ENCODE measurements around the gene C1R.

DNA sequence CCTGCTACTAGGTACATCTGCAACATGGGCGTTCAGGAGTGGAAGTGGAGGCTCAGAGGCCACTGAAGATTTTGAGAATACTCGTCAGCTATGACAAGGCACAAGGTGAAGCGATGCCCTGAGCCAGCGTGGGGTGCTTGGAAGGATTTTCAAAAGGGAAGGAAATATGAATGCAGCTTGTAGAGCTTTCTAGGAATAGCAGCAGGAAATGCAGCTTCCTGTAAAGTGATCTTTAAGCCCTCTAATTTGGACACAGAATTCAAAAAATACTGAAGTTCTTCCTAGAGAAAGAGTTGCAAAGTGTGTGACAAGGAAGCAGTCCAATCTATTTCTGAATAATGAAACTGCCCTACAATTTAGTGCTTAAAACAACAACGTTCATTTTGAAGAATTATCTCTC, 44.9 kb downstream of the C1R start:
- TF ChIP-seq, protein P1, sequence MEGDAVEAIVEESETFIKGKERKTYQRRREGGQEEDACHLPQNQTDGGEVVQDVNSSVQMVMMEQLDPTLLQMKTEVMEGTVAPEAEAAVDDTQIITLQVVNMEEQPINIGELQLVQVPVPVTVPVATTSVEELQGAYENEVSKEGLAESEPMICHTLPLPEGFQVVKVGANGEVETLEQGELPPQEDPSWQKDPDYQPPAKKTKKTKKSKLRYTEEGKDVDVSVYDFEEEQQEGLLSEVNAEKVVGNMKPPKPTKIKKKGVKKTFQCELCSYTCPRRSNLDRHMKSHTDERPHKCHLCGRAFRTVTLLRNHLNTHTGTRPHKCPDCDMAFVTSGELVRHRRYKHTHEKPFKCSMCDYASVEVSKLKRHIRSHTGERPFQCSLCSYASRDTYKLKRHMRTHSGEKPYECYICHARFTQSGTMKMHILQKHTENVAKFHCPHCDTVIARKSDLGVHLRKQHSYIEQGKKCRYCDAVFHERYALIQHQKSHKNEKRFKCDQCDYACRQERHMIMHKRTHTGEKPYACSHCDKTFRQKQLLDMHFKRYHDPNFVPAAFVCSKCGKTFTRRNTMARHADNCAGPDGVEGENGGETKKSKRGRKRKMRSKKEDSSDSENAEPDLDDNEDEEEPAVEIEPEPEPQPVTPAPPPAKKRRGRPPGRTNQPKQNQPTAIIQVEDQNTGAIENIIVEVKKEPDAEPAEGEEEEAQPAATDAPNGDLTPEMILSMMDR (IDR thresholded peaks at IDR 0.05): no peak
- TF ChIP-seq POLR2A (IDR thresholded peaks at IDR 0.05): no peak

Data from lower leg skin (tissue), 3 donors.